Mononuclear cell (primary cell): ENCODE measurements around the gene PRSS33. TPM values are rescaled to one million over a fixed set of nuclear protein-coding genes. Genes with fewer than 3 reads are reported as not detected.

Experiments
- H3K27me3 ChIP-seq: 2 replicates; pipeline ENCODE4 v1.6.0; 2011; ENCODE audit warnings: low read length, control low read depth; ENCODE audit not compliant: insufficient read depth
- H3K4me1 ChIP-seq: 2 replicates; pipeline ENCODE4 v1.5.1; 2011; ENCODE audit warnings: mild to moderate bottlenecking, low read length, control low read depth; ENCODE audit not compliant: insufficient read depth
- H3K4me3 ChIP-seq: 2 replicates; pipeline ENCODE4 v1.5.1; 2011; ENCODE audit warnings: mild to moderate bottlenecking, low read length, moderate library complexity
- H3K9me3 ChIP-seq: 2 replicates; pipeline ENCODE4 v1.5.1; 2011; ENCODE audit warnings: low read depth, mild to moderate bottlenecking, control low read depth, low read length
- total RNA-seq: library from RNA; depleted of rRNA; stranded (reverse); fragments of >200 nt; gene quantifications from one replicate; pipeline ENCODE4 v1.2.3, GENCODE V29; 2012

The PRSS33 gene
- total RNA-seq, 1 donor: not detected

DNA sequence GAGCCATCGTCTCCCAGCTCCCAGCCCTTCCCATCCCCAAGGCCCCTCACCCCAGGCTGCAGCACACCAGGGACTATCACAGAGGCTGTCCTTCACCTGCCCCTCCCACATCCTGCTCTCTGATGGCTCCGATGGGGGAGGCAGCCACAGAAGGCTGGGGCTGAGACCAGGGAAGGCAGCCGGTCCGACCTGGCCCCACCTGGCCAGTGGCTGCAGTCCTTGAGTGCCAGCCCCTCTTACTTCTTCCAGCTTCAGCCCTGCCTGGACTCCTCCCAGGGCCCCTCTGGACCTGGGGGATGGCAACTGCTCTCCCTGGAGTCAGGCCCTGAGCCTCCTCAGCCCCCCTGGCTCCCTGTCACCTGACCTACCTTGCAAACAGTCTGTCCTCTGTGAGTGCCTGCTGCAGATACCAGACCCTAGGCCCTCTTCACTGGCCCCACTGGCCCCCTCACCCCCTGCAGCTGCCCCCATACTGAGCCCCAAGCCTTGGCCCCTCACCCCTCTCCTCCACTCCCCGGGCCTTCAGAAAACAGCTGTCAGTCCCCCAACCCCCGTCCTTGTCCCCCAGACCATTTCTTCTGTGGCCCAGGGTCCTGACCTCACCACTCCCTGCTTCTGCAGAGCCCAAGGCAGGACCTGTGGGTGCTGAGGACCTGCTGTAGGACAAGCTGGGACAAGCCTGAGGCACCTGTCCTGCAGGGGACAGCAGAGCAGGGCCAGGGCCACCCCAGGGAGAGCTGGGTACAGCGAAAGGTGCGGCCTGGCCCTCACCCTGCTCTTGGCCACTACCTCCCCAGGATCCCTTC is 47.5 kb downstream of the PRSS33 start:
- Histone ChIP-seq H3K9me3 (no peaks in the 10 kb centered on the region), H3K4me3 (no peak overlapping the region), H3K4me1 (no peaks in the 10 kb centered on the region), H3K27me3 (no peaks in the 10 kb centered on the region)

DNA sequence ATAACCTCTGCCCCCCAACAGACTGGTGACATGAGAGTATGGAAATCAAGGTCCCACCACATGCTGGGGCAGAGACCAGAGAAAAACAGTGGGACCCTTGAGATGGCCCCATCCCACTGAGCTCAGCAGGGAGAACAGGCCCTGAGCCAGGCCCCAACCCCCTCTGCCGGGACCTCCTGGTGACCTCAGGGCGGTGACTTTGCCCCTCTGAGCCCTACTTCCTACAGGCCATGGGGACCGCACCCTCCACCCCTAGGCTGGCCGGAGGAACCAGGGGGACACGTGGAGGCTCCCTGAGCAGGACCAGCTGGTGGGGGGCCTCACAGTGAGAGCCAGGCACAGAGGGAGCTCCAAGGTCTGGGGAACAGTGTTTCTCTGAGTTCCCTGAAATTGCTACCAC is 48.7 kb downstream of the PRSS33 start:
- H3K4me3 ChIP-seq: no peak overlapping the region
- H3K4me1 ChIP-seq: no peaks in the 10 kb centered on the region
- H3K9me3 ChIP-seq: no peaks in the 10 kb centered on the region
- no peaks in the 10 kb centered on the region for H3K27me3 ChIP-seq

DNA sequence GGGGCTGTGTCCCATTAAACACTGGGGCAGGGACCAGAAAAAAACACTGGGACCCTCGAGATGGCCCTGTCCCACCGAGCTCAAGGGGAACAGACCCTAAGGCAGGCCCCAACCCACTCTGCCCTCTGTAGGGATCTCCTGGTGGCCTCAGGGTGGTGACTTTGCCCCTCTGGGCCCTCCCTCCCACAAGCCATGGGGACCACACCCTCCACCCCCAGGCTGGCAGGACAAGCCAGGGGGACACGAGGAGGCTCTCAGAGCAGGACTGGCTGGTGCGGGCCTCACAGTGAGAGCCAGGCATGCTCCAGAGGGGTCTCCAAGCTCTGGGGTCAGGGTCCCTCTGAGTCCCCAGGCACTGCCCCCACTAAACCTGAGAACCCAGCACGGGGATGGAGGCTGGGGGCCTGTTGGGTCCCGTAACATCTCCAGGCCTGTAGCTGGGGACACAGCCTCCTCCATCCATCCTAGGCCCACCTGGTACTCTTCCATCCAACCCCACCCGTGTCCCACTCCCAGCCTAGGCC is 49.4 kb downstream of the PRSS33 start:
- no peak overlapping the region for H3K4me3 ChIP-seq
- no peaks in the 10 kb centered on the region for H3K4me1 ChIP-seq
- H3K27me3 ChIP-seq: no peaks in the 10 kb centered on the region
- no peaks in the 10 kb centered on the region for H3K9me3 ChIP-seq

DNA sequence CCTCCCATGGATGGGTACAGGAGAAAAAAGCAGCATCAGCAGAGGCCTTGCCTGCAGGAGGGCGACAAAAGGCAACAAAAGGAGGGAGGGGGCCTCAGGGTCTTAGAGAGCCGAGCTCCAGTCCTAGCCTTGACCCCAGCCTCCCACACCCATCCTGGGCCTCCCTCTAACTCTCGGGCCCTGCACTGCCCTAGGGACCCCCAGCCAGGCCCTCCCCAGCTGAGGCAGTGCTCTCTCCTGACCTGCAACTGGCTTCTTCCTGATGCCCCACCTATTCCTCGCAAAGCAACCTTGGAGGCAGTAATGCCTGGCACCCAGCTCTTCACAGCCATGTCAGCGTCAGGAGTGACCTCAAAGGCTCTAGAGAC is 50.1 kb downstream of the PRSS33 start:
- Histone ChIP-seq H3K9me3 (no peaks in the 10 kb centered on the region), H3K27me3 (no peaks in the 10 kb centered on the region), H3K4me1 (no peaks in the 10 kb centered on the region)

DNA sequence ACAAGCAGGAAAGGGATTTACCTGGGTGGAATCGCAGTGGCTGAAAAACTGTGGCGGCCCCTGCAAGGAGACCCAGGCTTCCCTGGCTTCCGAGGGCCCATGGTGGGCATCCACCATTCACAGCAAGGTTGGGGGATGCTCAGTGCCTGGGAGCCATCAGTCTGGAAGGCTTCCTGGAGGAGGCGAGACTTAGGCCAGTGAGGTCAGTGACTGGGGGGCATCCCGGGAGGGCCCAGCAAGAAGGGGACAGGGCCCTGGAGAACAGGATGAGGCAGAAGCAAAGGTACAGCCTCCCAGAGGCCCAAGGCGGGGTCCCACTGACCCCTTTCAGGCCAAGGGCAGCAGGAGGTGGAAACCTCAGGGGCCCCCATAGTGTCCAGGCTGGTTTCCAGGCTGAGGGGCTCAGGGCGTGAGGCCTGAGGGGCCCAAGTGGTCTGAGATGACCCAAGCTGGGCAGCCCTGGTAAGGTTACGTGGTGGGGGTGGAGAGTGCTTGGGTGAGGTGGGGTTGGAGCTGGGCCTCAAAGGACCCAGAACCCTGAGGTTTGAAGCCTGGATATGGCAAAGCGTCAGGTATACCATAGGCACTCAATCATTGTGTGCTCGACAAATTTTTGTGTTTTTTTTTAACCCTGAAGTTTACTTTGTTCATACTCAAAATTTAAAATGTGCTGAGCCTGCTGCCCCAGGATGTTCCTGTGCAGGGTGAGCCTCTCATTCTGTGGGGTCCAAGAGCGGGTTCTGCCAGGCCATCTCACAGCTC is 50.7 kb downstream of the PRSS33 start:
- no peaks in the 10 kb centered on the region for H3K9me3 ChIP-seq
- no peaks in the 10 kb centered on the region for H3K27me3 ChIP-seq
- H3K4me3 ChIP-seq: no peak overlapping the region
- no peaks in the 10 kb centered on the region for H3K4me1 ChIP-seq

More for the DNA sequence above, 50.1 kb downstream of the PRSS33 start:
- H3K4me3 ChIP-seq: no peak overlapping the region

DNA sequence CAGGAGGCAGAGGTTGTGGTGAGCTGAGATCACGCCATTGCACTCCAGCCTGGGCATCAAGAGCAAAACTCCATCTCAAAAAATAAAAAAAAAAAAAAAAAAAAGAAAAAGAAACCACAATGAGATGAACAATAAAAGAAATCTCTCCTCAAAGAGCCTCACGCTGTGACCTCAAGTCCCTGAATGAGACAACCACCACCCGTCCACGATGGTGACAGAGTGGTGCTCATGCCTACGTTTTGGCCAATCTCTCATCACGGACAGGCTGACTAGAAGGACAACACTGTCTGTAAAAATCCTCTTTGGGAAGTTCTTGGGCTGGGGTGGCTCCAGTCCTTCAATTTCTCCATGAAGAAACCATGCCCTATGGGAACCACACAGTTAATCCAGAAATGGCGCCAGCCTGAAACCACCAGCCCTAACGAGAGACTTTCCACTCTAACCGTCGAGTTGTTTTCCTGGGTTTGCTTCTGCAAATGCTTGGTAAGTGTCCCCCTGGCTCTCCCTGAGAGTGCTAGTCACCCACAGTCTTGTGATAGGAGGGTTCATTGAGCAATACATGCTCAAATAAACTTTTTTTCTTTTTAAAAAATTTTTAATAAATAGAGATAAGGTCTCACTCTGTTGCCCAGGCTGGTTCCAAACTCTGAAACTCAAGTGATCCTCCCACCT is 52.4 kb downstream of the PRSS33 start:
- Histone ChIP-seq H3K4me1 (no peaks in the 10 kb centered on the region), H3K4me3 (no peak overlapping the region), H3K9me3 (no peaks in the 10 kb centered on the region), H3K27me3 (no peaks in the 10 kb centered on the region)

Other genes with a start within 250 kb of the PRSS33 start
- gene PDPK1, start 249.5 kb downstream of the PRSS33 start, total RNA-seq: 36.9 TPM
- 17.7 TPM for gene KCTD5, start 105.0 kb downstream of the PRSS33 start, total RNA-seq
- 0.10 TPM for gene PRSS27, start 67.3 kb downstream of the PRSS33 start, total RNA-seq
- gene SRRM2, start 34.9 kb downstream of the PRSS33 start, total RNA-seq: 195 TPM
- gene ELOB, start 10.3 kb downstream of the PRSS33 start, total RNA-seq: 92.6 TPM
- gene PRSS41, start 10.9 kb upstream of the PRSS33 start, total RNA-seq: not detected
- not detected for gene PRSS21, start 29.7 kb upstream of the PRSS33 start, total RNA-seq
- 1.2 TPM for gene ZG16B, start 42.7 kb upstream of the PRSS33 start, total RNA-seq
- 0.21 TPM for gene PRSS22, start 70.6 kb upstream of the PRSS33 start, total RNA-seq
- 8.1 TPM for gene FLYWCH2, start 95.7 kb upstream of the PRSS33 start, total RNA-seq
- gene FLYWCH1, start 124.4 kb upstream of the PRSS33 start, total RNA-seq: 15.7 TPM
- not detected for gene KREMEN2, start 176.7 kb upstream of the PRSS33 start, total RNA-seq
- gene PAQR4, start 181.8 kb upstream of the PRSS33 start, total RNA-seq: 3.1 TPM
- gene PKMYT1, start 192.9 kb upstream of the PRSS33 start, total RNA-seq: 1.3 TPM
- not detected for gene CLDN9, start 225.4 kb upstream of the PRSS33 start, total RNA-seq
- not detected for gene CLDN6, start 230.6 kb upstream of the PRSS33 start, total RNA-seq
- 8.2 TPM for gene TNFRSF12A, start 232.8 kb upstream of the PRSS33 start, total RNA-seq
- 8.2 TPM for gene HCFC1R1, start 236.4 kb upstream of the PRSS33 start, total RNA-seq
- 8.9 TPM for gene THOC6, start 236.5 kb upstream of the PRSS33 start, total RNA-seq
- gene BICDL2, start 249.4 kb upstream of the PRSS33 start, total RNA-seq: 0.10 TPM